ENCODE measurements around the gene ERFL.

ERFL gene

GRCh38 chr19:41861116-41861768 lies 67.0 kb downstream of the ERFL start:
- no peaks in the 10 kb centered on the region for H3K27me3 ChIP-seq (ENCODE audit: low read depth, low read length)
- peaks cover 53% of the 10 kb centered on the region for H3K4me1 ChIP-seq (ENCODE audit: low read length)
- no peak overlapping the region for H2AFZ ChIP-seq (ENCODE audit: low read depth, low read length)
- peaks cover 51% of the 10 kb centered on the region for H3K36me3 ChIP-seq (replicated peaks; ENCODE audit: low read depth, low read length)
- H3K9me3 ChIP-seq (ENCODE audit: insufficient read depth, low read length): no peaks in the 10 kb centered on the region
- TF ChIP-seq CTCF (IDR thresholded peaks at IDR 0.05; ENCODE audit: low read depth, low read length): no peak
- no peak for TF ChIP-seq EZH2phosphoT487 (IDR thresholded peaks at IDR 0.05; ENCODE audit: low read depth)
- peak overlapping the region; percentile 88 for H3K27ac ChIP-seq (ENCODE audit: low read length)
- H3K4me3 ChIP-seq (ENCODE audit: low read length): peak overlapping the region; percentile 82
- H3K9ac ChIP-seq (ENCODE audit: low read length): peak overlapping the region; percentile 97
- peak overlapping the region; percentile 92 for H3K4me2 ChIP-seq (ENCODE audit: low read length)
- H3K79me2 ChIP-seq (ENCODE audit: low read length): peaks cover 62% of the 10 kb centered on the region
- peaks cover 44% of the 10 kb centered on the region for H4K20me1 ChIP-seq (ENCODE audit: insufficient read depth, low read length)

GRCh38 chr19:41860419-41861115 lies 67.7 kb downstream of the ERFL start:
- TF ChIP-seq CTCF (IDR thresholded peaks at IDR 0.05; ENCODE audit: low read depth, low read length): no peak
- H3K27me3 ChIP-seq (ENCODE audit: low read depth, low read length): no peaks in the 10 kb centered on the region
- H3K9ac ChIP-seq (ENCODE audit: low read length): peak overlapping the region; percentile 97
- H4K20me1 ChIP-seq (ENCODE audit: insufficient read depth, low read length): peaks cover 40% of the 10 kb centered on the region
- H3K4me1 ChIP-seq (ENCODE audit: low read length): peaks cover 49% of the 10 kb centered on the region
- H3K4me2 ChIP-seq (ENCODE audit: low read length): peak overlapping the region; percentile 92
- H3K79me2 ChIP-seq (ENCODE audit: low read length): peaks cover 58% of the 10 kb centered on the region
- H3K36me3 ChIP-seq (replicated peaks; ENCODE audit: low read depth, low read length): peaks cover 49% of the 10 kb centered on the region
- H3K9me3 ChIP-seq (ENCODE audit: insufficient read depth, low read length): no peaks in the 10 kb centered on the region
- H3K4me3 ChIP-seq (ENCODE audit: low read length): peak overlapping the region; percentile 82
- H3K27ac ChIP-seq (ENCODE audit: low read length): peak overlapping the region; percentile 88
- H2AFZ ChIP-seq (ENCODE audit: low read depth, low read length): no peak overlapping the region

GRCh38 chr19:41859618-41860418 lies 68.4 kb downstream of the ERFL start, which contains the start of gene RPS19:
TSS of gene RPS19 (plus strand) at chr19:41860255. CDS start at chr19:41860775, 520 bp downstream.
- Histone ChIP-seq H3K27ac (ENCODE audit: low read length) (peak within 1 kb of the TSS; percentile 88), H3K4me2 (ENCODE audit: low read length) (peak within 1 kb of the TSS; percentile 92), H2AFZ (ENCODE audit: low read depth, low read length) (peak within 1 kb of the TSS; percentile 79; the same call in 1 of the 2 replicates), H3K36me3 (replicated peaks; ENCODE audit: low read depth, low read length) (peaks cover 43% of the 10 kb centered on the region), H3K9ac (ENCODE audit: low read length) (peak within 1 kb of the TSS; percentile 97), H4K20me1 (ENCODE audit: insufficient read depth, low read length) (peaks cover 33% of the 10 kb centered on the region), H3K4me3 (ENCODE audit: low read length) (peak within 1 kb of the TSS; percentile 82), H3K4me1 (ENCODE audit: low read length) (peaks cover 42% of the 10 kb centered on the region), H3K27me3 (ENCODE audit: low read depth, low read length) (peaks cover 4% of the 10 kb centered on the region; the same call in 1 of the 2 replicates), H3K9me3 (ENCODE audit: insufficient read depth, low read length) (no peaks in the 10 kb centered on the region), H3K79me2 (ENCODE audit: low read length) (peaks cover 50% of the 10 kb centered on the region)
- TF ChIP-seq CTCF (IDR thresholded peaks at IDR 0.05; ENCODE audit: low read depth, low read length) (peak; percentile 41; the same call in 1 of the 2 replicates), EZH2phosphoT487 (IDR thresholded peaks at IDR 0.05; ENCODE audit: low read depth) (no peak)

All from OCI-LY3 (cell line).